NCI-H146 (cell line): ENCODE data around the gene UGT2B15.
"Not testable (repeated sequence)": the region's sequence is repeated elsewhere in the genome, so short reads cannot be mapped to it uniquely, and the experiment has no call there.

Experiments used
- DNase-seq: peaks from one replicate; lab custom pipeline; 2025; lab: John Stamatoyannopoulos, UW

The UGT2B15 gene

DNA sequence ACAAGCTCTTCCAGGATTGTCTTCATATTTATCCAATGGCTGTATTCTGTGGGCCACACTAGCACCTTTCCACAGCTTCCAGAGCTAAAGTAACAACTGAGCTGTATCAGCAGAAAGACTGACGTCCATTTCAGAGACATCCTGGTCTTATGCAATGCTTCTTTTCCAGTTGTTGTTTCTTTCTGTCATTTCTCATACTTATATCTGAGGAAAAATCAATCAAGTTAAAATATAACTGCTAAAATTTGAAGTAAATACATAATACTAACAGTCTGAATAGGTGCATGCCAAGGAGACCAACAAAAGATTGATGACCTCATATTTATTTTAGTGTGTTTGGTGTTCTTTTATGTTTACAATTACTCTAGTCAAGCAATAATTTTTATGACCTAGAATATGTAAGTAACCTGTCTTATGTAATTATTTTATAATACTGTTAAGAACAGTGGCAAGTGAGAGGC lies at the start of gene UGT2B15:
TSS of gene UGT2B15 (minus strand) at position 174 of the 461 bp plus-strand sequence. CDS start at position 140, 34 bp downstream.
- not testable (repeated sequence) for DNase-seq

DNA sequence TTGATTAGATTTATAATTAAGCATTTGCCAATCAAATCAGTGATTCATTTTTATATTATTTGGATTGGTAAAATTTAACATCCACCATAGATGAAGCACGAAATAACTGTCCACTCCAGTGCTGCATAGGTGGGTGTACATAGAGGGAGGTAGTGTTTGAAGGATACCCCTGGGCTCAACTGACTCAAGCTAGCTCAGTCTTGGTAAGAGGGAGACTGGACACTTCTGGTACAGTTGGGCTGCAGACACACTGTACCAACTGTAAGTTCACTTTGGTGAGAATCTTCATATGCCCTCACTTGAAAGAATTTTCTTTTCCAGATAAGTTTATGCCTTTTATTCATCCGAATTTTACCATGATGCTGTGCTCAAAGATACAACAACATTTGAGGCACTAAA lies 48.6 kb upstream of the UGT2B15 start:
- DNase-seq, result no peak

DNA sequence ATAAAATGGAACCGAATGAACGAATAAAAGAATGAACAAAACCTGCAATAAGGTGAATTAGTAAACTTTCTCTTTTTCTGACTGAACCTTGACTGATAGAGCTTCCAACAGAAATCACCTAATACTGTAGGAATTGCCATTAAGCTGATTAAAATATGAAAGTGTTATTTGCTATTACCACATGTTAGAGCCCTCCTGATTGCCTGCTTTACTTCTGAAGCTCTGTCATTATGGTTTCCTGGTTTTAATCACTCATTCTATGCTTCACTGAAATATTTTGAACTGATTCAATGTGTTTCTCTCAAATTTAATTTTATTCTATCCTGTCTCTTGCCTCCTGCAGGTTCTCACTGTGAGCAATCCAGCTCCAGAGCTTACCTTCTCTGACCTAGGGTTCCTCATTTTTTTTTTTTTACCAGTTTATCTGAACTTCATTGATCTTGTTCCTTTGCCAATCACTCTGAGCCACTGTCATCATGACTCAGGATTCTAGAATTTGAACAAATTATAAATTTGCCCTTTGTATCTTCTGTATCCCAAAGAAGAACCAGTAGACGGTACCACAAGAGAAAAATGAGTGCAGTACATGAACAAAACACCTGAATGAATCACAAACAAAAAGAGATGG lies 48.1 kb upstream of the UGT2B15 start:
- DNase-seq, result no peak

DNA sequence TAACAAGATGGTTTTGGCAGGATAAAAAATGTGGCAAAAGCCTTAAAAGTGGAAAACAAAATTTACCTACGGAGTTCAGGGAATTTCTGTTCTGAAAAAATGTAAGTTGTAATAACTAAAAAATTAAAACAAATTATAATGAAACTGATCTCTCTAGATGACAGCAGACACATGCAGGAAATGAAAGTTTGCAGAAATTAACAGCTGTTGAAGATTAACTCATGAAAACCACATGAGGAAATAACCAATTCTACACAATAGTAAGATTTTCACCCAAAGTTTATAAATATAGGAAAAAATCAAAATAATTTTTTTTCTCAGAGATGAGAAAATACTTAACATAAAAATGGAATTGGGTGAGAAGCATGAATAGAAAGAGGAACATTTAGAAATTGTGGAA lies 47.5 kb upstream of the UGT2B15 start:
- no peak for DNase-seq

DNA sequence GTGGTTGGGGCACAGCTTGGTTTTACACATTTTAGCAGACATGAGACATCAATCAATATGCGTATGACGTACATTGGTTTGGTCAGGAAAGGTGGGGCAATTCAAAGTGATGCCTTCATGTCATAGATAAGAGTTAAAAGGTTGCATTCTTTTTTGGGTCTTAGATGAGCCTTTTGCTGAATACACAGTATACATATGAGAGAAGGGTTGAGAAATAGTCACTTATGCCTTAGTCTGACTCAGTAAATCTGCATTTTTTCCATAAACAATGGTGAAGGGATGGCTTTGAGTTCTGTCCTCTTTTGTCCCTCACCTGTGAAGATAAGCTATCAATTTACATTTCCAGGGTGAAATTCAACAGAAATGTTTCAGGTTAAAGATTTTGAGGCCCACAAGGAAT lies 43.9 kb upstream of the UGT2B15 start:
- no peak for DNase-seq

DNA sequence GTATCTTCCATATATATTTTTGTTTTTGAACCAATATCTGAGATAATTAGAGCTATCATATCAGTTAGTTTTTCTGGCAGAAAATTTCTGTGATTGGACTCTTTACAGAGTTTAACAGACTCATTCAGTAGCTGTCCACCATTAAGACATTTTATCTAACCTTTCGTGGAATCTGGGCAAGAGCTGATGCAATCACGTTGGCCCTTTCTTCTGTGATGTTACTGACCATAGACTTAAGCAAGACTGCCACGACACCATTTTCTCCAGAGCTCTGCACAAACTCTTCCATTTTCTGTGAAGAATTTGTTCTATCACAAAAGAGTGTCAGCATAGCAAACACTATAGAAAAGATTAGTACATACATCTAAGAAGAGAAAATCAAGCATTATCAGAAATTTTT lies 41.8 kb upstream of the UGT2B15 start:
- DNase-seq, result no peak

DNA sequence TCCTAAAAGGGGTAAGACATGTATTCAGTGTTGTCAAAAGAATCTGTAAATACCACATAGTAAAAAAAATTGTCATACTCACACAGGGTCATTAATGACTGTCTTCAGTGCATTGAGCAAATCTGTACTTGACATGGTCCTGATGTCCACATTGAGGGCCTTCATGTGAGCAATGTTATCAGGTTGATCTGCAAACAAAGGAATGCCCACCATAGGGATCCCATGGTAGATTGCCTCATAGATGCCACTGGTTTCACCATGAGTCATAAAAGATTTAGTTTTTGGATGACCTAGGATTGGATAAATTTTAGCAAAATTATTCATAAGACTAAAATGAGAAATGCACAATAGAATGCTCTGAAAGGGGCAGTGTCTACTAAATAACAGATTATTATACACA lies 38.1 kb upstream of the UGT2B15 start:
- DNase-seq, result no peak

DNA sequence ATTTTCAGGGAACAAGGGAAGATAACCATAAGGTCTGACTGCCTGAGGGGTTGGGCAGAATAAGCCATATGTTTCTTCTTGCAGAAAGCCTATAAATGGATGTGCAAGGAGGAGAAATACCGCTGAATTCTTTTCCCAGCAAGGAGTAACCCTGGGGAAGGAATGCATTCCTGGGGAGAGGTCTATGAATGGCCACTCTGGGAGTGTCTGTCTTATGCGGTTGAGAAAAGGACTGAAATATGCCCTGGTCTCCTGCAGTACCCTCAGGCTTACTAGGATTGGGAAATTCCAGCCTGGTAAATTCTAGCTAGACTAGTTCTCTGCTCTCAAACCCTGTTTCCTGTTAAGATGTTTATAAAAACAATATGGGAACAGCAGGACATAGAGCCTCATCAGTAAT lies 32.7 kb upstream of the UGT2B15 start:
- not testable (repeated sequence) for DNase-seq

DNA sequence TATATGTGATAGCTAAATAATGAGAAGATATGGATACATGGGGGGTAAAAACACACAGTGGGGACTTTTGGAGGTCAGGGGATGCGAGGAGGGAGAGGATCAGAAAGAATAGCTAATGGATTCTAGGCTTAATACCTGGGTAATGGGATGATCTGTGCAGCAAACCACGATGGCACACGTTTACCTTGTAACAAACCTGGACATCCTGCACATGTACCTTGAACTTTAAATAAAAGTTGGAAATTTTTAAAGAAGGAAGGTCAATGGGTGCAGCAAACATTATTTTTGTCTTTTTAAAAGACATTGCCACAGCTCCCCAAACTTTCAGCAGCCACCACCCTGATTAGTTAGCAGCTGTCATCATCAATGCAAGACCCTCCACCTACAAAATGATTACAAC lies 29.7 kb upstream of the UGT2B15 start:
- no peak for DNase-seq

DNA sequence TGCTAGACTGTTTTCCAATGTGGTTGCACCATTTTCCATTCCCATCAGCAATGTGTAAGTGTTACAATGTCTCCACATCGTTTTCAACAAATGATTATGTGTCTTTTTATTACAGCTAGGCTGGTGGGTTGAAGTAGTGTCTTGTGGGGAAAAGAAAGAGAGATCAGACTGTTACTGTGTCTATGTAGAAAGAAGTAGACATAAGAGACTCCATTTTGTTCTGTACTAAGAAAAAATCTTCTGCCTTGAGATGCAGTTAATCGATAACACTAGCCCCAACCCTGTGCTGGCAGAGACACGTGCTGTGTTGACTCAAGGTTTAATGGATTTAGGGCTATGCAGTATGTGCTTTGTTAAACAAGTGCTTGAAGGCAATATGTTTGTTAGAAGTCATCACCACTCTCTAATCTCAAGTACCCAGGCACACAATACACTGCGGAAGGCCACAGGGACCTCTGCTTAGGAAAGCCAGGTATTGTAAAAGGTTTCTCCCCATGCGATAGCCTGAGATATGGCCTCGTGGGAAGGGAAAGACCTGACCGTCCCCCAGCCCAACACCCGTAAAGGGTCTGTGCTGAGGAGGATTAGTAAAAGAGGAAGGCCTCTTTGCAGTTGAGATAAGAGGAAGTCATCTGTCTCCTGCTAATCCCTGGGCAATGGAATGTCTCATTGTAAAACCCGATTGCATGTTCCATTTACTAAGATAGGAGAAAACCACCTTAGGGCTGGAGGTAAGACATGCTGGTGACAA lies 23.0 kb upstream of the UGT2B15 start:
- no peak for DNase-seq

DNA sequence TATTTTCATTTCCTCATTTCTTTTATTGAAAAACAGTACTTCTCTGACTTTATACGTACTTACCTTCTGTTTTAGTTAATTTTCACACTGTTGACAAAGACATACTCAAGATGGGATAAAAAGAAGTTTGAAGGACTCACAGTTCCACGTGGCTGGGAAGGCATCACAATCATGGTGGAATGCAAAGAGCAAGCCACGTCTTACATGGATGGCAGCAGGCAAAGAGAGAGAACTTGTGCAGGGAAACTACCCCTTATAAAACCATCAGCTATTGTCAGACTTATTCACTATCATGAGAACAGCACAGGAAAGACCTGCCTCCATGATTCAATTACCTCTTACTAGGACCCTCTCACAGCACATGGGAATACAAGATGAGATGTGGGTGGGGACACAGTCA lies 20.7 kb upstream of the UGT2B15 start:
- no peak for DNase-seq

DNA sequence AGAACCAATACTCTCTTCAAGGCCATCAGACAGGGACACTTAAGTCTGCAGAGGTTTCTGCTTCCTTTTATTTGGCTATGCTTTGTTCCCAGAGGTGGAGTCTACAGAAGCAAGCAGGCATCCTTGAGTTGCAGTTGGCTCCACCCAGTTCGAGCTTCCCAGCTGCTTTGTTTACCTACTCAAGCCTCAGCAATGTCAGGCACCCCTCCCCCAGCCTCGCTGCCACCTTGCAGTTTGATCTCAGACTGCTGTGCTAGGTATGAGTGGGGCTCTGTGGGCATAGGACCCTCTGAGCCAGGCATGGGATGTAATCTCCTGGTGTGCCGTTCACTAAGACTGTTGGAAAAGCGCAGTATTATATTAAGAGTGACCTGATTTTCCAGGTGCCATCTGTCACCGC lies 12.6 kb upstream of the UGT2B15 start:
- no peak for DNase-seq

DNA sequence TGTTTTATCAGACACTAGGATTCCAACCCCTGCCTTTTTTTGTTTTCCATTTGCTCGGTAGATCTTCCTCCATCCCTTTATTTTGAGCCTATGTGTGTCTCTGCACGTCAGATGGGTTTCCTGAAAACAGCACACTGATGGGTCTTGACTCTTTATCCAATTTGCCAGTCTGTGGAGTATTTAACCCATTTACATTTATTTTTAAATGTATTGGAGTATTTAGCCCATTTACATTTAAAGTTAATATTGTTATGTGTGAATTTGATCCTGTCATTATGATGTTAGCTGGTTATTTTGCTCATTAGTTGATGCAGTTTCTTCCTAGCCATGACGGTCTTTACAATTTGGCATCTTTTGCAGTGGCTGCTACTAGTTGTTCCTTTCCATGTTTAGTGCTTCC lies 10.8 kb upstream of the UGT2B15 start:
- not testable (repeated sequence) for DNase-seq

DNA sequence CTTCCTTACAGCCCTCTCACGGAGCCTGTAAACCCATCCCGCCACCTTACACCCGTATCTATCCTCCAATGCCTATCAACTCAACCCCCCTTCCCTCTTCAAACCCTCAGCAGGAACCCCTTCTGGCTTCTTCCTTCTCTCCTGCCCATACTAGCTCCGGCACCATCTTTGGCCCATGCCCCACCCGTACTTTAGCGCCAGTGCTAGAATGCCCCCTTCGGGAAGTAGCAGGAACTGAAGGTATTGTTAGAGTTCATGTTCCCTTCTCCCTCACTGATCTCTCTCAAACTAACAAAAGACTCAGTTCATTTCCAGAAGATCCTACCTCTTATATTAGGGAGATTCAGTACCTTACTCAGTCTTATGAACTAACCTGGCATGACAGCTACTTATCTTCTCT lies 2.7 kb upstream of the UGT2B15 start:
- DNase-seq, result no peak

DNA sequence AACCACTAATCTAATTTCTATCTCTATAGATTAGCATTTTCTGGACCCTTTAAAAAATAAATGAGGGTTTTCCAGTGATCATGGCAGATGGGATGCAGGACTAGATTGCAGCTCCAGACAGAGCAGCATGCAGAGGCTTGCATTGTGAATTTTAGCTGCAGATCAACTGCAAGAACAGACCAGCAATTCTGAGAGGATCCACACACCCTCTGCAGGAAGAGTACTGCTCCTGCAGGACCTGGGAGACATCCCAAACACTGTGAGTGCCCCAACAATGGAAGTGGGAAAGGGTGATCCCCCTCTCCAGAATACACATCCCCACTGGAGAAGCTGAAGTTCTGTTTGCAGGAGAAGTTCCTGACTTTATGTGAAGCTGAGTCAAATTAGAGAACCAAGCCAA lies 765 bp upstream of the UGT2B15 start:
- DNase-seq, result peak; percentile 8

DNA sequence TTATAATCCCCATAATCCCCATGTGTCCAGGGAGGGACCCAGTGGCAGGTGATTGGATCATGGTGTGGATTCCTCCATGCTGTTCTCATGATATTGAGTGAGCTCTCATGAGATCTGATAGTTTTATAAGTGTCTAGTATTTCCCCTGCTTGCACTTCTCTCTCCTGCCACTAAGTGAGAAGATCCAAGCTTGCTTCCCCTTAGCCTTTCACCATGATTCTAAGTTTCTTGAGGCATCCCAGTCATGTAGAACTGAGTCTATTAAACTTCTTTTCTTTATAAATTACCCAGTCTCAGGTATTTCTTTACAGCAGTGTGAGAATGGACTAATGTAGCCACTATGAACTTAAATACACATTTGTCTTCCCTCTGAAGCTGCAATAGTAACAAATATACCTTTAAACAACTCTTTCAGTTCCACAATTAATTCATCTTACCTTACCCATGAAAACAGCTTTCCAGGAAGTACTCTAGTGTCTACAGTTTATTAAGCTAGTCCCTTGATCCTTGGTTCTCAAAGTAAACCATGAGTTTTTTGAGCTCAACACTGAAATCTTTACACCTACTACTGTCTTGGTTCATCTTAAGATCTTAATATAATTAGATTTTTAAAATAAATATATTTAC lies 1.8 kb downstream of the UGT2B15 start:
- DNase-seq, result not testable (repeated sequence)

DNA sequence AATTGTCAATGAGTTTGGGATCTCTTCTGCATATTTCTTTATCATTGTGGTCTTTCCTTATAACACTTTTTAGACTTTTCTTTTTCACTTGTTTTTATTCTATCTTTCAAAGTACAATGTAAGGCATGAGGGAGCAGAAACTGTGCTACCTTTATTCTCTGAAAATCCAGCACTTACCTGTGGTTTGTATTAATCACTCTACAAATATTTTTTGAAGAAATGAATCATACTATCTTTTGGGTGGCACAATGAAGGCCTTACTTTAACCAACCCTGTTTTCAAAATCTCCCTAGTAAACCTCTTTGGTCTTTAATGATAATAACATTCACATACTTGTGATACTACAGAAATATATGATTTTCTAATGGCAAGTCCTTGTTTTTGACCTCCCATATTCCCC lies 2.9 kb downstream of the UGT2B15 start:
- not testable (repeated sequence) for DNase-seq

DNA sequence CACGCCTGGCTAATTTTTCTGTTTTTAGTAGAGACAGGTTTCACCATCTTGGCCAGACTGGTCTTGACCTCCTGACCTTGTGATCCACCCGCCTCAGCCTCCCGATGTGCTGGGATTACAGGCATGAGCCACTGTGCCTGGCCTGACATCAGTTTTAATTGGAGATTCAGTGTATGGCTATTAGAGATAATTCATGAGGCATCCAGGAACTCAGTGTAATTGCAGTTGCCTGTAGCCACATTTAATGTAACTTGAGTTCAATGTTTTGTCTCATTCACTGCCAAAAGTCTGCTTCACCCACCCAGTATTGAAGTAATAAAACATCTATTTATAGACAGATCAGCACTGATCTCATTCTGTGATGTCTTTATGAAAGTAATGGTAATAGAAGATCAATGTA lies 5.7 kb downstream of the UGT2B15 start:
- DNase-seq, result peak; percentile 52

DNA sequence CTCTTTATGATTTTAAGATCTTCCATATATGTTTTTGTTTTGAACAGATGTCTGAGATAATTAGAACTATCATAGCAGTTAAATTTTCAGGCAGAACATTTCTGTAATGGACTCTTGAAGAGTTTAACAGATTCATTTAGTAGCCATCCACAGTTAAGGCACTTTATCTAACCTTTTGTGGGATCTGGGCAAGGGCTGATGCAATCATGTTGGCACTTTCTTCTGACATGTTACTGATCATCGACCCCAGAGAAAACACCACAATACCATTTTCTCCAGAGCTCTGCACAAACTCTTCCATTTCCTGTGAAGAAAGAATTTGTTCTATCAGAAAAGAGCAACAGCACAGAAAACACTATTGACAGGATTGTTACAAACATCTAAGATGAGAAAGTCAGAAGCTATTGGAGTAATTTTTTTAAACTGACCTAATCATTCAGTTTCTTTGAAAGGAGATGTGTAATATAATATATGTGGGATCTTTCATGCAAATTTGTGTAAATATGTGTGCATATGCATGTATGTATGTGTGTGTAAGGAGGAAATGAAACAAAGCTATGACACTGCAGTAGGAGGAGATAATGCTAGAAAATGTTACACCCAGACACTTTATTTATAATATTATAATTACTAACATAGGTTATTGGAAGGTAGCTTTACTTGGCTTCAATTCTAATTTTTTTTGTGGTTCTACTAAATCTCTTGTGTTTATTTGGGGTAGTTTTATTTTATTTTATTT lies 7.4 kb downstream of the UGT2B15 start:
- DNase-seq, result not testable (repeated sequence)

DNA sequence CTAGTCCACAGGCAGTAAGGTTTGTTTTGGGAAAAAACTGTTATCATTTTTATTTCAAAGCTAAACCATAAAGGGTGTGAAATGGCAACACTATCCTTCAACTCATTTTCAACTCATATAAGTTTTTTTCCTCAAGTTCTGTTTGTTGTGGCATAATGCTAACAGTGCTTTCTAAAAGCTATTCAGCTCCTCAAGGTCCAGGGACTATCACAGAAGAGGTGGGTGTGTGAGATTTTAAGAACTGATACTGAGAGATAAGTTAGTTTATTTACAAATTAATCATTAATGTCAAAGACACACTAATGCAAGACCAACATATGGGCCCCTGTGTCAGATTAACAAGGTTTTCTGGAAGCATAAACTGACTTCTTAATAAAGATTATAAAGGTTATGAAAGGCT lies 11.8 kb downstream of the UGT2B15 start:
- DNase-seq, result no peak

DNA sequence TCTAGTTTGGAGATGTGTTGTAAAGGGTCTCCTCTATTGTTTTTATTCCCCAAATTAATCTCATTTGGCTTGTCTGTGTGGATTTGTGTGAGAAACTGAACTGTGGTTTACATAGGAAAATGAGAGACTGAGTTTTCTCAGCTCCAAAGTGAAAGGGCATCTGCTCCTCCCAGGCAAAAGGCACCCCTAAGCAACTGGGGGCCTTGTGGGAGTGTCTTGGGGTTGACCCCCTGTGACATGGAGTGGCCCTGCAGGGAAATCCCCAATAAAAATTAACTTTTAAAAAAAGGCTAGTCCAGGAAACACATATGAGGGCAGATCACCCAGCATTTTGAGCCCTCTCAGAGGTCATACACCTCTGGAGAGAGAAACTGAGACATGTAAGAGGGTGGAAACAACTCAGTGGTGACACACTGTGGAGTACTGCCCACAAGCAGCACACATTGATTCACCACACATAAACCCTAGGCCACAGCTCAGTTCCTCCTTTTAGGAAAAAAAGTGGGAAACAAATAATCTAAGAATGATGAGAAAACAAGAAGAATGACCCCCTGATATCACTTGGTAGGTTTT lies 13.3 kb downstream of the UGT2B15 start:
- not testable (repeated sequence) for DNase-seq

DNA sequence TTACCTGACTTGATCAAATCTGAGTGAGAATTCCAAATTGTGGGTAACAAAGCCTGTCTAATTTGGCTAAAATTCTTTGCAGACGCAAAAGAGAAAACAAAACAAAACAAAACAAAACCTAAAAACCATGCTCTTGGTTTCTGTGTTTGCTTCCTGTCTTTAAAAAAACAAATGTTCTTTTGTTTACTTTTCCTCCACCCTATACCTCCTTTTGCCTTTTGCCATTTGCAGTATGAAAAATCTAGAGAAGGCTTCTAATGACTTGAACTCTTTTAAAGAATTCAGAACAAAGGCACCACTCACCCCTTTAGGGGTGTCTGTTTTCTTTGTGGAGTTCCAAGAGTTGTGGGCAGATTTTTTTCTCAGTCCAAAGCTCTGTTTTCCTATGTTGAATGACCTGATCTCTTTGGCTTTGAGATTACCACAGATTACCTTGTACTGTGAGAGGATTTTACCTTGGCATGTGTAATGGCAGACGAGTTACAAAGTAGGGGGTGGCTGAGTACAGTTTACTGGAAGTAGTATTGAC lies 13.9 kb downstream of the UGT2B15 start:
- not testable (repeated sequence) for DNase-seq
